Right renal cortex interstitium (tissue), 3 donors: Measurements from ENCODE around the gene IL1RL2. TPM values are rescaled to one million over a fixed set of nuclear protein-coding genes. Genes with fewer than 3 reads are reported as not detected.

Experiments
- DNase-seq, 3 donors: peaks; one replicate each; pipeline ENCODE4 v3.0.0-alpha.2; 2013; ENCODE audit warnings: low read depth in 3 of 3, low spot score in 2 of 3
- polyA plus RNA-seq, 3 donors: library from polyadenylated mRNA; unstranded; fragments of 120-200 nt; gene quantifications; one replicate each; pipeline ENCODE4 v1.2.1, GENCODE V29; 2013; ENCODE audit not compliant: insufficient read length in 3 of 3

Gene IL1RL2
- polyA plus RNA-seq, 3 donors: 0.83 to 1.1 (median 0.96) TPM

DNA sequence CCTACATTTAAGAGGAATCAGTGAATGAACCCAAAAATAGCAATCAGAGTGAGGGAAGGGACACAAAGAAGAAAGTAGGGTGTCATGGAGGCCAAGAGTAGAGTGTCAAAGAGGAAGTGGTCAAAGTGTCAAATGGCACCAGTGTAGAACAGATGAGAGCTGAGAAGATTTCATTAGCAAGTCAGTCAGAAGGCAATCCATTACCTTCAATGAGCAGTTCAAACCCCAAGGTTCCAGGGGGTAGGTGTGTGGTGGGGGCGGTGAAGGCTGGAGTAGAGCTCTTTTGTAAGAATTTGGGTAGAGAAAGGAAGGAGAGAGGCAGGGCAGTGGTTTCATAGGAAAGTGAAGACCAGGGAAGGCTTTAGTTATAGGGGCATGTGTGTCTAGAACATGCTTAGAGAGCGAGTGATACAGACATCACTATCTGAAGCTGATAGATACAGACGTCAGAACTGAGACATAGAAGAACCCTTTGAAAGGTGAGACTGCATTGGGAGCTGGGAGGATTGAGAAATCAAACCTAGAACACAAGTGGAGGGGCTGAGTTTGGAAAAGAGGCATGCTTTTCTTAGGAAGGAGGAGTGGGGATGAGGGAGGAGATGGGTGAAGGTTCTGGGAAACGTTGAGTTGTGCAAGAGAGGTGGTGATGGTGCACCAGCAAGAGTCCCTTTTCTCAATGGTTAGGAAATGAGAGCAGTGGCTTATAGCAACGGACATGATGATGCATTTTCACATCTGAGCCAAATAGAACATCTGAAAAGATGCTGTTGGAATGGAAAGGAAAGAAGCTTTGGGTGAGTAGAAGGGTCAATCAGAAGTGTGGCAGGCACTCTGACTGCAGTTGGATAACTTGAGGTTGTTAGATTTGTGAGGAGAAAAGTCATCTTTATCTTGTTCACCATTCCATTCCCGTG, 75.7 kb downstream of the IL1RL2 start:
- DNase-seq: no peak

DNA sequence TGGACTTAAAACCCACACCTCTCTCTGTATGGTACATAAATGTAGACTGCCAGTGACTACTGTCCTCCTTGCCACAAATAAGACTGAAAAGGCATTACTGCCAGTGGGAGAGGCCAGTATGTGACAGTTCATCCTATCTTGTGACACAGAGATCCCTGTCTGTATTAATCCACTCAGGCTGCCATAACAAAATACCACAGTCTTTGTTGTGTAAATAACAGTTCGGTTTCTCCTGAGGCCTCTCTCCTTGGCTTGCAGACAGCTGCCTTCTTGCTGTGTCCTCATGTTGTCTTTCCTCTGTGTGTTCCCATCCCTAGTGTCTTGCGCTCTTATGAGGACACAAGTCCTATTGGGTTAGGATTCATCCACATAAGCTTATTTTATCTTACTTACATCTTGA, 78.1 kb downstream of the IL1RL2 start:
- DNase-seq: no peak

DNA sequence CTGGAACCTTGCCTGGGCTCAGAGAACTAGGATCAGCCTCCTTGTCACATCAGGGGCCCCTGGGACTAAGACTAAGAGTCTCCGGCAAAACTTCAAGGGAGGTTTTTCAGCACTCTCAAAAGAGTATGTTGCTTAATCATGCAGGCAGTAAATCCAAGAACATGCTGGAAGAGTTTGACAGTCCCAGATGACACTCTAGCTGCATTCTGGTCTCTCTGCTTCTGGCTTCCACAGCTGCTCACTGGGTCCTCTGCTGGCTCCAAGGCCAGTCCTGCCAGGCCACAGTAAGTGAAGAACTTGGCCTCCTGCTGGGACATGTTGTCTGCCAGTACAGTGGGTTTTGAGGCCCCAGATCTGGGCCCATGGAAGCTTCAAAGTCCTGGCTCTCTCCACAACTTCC, 79.4 kb downstream of the IL1RL2 start:
- no peak for DNase-seq

DNA sequence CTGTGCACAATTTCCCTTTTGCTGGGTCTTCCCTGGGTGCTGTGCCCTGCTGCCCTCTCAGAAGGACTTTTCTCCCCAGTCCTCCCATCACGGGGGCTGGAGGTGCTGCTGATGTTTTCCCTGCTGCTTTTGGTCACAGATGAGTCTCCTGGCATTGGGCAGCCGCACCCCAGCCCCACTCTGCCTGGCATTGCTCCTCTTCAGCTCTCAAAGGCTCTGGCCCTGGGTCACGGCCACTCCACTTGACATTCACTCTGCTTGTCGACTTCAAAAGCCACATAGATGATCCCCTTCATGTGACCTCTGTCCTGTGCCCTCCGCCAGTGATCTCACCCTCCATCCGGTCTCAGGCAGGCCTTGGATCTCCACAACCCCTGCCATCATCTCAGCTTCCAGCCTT, 81.0 kb downstream of the IL1RL2 start:
- DNase-seq: no peak

DNA sequence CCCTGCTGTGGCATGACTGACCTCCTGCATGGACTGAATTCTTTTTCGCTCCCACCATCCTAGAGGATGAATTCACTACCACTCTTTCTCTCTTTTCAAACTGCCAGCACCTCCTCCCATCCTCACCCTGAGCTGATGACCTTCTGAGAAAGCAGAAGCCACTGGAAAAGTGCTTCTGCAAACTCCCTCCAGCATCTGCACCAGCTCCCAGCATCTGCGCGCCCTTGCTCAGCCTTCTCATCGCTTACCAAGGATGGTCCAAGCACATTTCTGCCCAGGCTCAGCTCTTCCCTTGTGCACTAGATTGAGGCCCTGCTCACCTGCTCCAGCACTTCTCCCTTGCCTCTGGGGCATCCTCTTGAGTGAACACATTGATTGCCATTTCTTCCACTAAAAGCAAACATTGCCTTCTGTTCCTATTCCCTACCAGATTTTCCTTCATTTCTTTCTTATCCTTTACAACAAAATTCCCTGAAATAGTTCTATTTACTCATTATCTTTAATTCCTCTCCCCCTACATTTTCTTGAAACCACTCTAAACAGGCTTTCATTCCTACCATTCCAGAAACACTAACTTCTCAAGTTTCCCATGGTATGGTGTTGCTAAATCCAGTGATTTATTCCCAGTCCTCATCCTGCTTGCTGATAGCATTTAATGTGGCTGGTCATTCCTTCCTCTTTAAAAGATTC, 81.8 kb downstream of the IL1RL2 start:
- peak in 2 of 3 donors; percentile 10 to 16 for DNase-seq

DNA sequence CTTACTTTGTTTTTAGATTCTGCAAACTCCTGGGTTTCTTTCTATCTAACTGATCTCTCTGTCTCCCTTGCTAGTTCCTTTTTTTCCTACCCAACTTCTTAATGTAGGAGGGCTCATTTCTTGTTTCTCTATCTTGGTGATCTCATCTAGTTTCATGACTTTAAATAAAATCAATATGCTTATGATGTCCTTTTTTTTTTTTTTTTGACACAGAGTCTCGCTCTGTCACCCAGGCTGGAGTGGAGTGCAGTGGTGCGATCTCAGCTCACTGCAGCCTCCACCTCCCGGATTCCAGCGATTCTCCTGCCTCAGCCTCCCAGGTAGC, 82.3 kb downstream of the IL1RL2 start:
- no peak for DNase-seq

DNA sequence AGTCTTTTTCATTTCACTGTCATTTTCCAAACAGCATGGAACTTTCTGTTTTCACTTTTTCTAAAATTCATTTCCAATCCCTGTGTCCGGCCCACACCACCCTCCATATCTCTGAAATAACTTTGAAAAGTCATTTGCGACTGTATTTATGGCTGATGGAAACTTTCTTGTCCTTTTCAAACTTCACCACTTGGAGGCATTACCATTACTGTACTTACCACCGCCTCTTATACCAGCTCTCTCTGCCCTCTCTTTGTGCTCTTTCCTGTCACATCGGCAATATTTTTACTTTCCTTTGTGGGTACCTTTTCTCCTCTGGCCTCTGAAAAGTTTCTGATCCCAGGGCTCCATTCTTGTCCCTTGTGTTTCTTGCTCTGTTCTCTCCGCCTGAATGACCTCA, 85.0 kb downstream of the IL1RL2 start:
- DNase-seq: no peak

DNA sequence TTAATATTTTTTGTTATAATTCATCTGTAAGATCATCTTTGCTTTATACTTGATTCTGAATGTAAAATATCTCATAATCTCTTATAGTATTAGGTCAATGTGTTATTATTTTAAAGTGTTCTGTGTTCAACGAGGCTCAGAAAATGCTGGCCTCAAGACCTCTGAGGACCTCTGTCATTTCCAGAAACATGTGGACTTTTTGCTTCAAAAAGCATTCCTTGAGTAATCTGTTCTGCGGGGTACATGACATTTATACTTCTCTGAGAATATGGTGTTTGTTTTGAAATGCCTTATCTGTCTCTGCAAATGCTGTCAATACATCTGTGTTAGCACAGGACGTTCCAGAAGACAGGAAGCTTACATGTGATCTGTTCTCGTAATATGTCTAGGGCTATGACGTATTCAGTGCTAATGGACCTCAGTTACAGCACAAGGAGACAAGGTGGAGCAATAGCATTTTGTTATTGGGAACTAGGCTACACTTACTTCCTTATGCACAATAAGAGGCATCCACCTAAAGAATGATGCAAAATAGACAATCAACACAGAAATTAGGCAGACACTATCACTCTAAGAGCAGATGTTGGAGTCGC, 86.9 kb downstream of the IL1RL2 start:
- no peak for DNase-seq

DNA sequence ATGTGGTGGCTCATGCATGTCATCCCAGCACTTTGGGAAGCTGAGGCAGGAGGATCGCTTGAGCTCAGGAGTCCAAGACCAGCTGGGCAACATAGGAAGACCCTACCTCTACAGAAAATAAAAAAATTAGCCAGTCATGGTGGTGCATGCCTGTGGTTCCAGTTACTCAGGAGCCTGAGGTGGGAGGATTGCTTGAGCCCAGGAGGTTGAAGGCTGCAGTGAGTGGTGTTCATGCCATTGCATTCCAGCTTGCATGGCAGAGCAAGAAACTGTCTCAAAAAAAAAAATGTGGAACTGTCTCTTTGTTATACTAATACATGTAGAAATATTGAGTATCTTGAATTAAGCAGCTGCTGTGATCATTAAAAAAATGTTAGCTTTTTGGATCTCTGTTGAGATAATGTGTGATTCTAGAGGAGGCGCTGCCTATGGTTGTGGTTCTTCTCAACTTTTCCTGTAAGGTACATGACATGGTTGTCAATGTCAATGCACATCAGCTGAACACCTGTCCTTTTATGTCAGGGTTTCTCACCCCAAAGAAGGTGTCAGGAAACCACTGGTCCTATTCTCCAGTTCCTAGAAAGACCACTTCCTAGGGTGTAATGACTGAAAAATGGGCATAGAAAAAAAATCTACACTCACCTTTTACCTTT, 89.9 kb downstream of the IL1RL2 start:
- DNase-seq: no peak

DNA sequence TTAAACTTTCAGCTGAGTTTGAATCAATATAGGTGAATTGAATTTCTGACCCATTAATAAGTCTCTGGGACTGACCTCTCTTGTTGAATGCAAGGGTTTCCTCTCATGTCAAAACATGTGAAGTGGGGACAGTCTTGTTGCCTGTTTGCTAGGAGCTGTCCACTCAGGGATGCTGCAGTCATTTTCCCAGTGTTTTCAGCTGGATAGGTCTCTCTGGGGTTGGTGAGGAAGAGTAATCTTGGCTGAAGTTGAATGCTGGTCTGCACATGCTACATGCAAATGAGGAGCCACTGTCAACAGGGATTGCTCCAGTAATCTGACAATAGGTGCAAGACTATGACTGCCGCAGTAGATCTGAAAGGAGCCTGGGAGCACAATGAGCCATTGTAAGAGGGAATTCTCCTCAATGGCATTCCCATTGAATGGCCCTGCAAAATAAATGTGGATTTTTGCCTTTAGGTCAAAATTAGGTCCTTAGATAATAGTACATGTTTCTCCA, 90.4 kb downstream of the IL1RL2 start:
- DNase-seq: no peak

DNA sequence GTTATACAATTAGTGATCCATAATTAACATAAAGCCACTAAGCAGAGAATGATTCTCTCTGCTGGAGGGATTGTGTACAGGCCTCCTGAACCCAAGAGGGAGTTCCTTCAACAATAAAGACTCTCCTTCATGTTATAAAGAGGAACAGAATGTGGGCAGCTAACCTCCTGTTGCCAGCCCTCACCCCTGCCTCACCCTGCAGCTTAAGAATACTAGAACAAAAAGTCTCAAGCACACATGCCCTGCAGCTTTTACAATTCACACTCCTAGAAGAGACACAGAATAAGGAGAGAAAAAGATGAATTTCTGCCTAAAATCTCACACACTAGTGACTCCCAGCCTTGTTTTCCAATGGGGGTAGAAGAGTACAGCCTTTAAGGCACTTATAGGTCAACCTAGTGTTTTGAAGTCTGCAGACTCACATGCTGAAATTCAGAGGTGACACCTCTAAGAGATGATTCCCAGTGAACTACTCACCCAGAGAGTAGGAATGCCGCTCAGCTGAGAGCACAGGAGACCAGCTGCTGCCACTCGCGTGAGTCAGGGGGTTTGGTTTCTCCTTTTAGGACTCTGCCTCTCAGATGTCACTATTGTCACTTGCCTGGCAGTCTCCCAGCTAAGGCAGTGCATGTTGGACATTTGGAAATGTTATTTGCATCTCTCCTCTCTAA, 92.0 kb downstream of the IL1RL2 start:
- DNase-seq: no peak

DNA sequence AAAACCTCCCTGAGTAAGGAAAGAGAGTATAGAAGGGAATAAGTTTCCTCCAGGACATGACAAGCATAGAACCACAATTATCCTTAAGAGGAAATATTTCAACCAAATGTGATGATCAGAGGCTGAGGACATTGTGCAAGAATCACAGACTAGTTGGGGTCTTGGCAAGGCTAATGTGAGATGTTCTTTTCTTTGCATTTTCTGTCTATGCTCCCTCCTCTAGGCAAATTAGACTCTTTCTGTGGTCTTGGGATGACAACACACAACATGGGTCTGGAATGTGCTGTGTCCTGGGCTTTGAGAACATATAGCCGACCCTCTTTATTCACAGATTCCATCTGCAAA, 92.5 kb downstream of the IL1RL2 start:
- DNase-seq: no peak

DNA sequence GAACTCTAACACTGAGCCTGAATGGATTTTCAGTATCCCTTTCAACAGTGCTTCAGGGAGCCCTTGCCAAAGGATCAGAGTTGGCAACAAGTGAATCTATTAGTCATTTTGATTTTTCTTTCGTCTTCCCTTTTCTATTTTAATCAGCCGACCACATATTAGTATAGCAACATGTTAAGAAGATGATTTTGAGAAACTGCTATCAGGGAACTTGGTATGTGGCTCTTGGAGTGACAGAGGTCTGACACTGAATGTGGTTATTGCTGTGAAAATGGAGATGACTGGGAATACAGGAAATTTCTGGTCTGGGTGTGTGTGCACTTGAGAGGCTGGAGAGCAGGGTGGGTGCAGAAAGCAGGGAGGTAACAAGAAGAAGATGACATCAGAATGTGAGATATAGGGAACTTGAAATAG, 95.9 kb downstream of the IL1RL2 start:
- no peak for DNase-seq

DNA sequence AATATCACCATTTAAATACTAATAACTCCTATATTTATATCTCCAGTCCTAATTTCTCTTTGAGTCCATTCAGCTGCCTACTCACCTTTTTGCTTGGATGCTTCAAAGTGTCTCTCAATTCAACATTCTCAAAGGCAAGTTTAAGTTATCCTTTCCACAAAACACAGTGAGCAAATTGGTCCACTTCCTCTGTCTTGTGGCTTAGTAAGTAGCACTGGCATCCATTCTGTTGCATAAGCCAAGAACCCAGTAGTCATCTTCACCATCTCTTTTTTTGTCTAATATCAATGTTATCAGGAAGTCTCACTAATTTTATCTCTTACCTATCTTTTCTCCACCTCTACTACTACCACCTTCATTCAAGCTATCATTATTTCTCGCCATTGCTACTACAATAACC, 97.2 kb downstream of the IL1RL2 start:
- DNase-seq: no peak

DNA sequence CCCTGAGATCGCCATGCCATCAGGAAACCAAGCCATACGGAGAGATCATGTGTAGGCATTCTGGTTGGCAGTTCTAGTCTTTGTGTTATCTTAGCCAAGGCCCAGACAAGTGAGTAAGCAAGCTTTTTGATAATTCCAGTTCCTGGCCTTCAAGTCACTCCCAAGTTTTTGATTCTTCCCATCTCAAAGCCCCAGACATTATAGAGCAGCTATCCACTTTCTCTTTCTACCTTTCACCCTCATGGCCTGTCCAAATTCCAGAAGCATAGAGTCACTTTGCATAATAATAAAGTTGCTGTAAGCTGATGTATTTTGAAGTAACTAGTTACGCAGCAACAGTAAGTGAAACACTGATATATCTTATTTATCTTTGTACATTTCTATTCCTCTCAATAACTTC, 97.8 kb downstream of the IL1RL2 start:
- no peak for DNase-seq

DNA sequence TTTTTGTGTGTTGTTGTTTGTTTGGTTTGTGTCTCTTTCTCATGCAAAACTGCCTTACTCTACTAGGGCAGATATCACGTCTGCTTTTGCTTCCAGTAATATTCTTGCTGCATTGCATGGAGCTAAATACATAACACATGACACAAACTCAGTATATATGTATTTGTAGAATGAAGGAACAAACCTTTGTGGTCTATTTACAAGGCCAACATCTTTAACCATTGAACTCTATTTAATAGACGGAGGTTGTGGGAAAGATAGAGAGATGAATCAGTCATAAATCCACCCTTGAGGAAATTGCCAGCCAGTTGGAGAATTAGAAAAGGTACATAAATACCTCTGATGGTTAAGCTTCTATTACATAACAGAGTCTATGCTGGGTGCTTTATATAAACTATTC, 98.5 kb downstream of the IL1RL2 start:
- DNase-seq: no peak

DNA sequence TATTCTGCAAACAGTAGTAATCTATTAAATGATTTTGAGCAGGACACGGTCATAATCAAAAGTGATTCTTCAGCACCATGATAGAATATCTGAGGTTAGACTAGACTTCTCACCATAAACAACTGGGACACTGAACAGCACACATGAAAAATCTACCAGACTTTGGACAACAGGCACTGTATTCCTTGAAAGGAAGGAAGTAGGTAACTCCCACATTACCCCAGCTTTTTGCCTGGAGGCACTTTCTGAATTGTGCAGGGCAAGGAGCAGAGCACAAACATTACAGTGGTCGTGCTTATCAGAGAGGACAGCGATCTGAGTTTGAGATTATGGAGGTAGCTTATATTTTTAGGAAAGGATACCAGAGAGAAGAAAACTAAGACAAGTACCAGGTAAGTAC, 99.2 kb downstream of the IL1RL2 start:
- no peak for DNase-seq

DNA sequence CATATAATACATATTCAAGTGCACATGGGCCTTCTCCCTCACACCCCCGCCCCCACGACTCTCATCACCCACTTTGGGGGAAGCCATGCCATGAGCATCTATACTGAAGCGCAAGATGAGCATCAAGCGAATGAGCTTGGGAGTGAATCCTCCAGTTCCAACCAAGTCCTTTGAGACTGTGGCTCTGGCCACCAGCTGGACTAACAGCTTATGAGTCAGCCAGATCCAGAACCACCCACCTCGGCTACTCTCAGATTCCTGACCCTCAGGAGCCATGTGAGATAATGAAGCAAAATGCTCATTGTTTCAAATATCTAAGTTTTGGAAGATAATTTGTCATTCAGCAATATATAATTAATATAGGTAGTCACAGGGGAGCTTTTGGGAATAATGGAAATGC, 102.3 kb downstream of the IL1RL2 start:
- no peak for DNase-seq
